Rectal smooth muscle tissue (tissue), 1 donor: Measurements from ENCODE around the gene MYORG.
"Not testable (repeated sequence)": the region's sequence is repeated elsewhere in the genome, so short reads cannot be mapped to it uniquely, and the experiment has no call there.

Experiments used
- H3K27ac ChIP-seq: one replicate; pipeline ENCODE4 v1.7.0; 2013; ENCODE audit warnings: low read depth, low read length, inconsistent platforms
- H3K27me3 ChIP-seq: one replicate; pipeline ENCODE4 v1.7.0; 2013; ENCODE audit warnings: low read length; ENCODE audit not compliant: control insufficient read depth, insufficient read depth
- H3K36me3 ChIP-seq: one replicate; pipeline ENCODE4 v1.7.0; 2013; ENCODE audit warnings: low read length; ENCODE audit not compliant: control insufficient read depth, insufficient read depth
- H3K4me1 ChIP-seq: one replicate; pipeline ENCODE4 v1.7.0; 2013; ENCODE audit warnings: low read length; ENCODE audit not compliant: control insufficient read depth, insufficient read depth
- H3K4me3 ChIP-seq: one replicate; pipeline ENCODE4 v1.7.0; 2013; ENCODE audit warnings: low read length
- H3K9ac ChIP-seq: one replicate; pipeline ENCODE4 v1.7.0; 2013; ENCODE audit warnings: low read length

MYORG gene

DNA sequence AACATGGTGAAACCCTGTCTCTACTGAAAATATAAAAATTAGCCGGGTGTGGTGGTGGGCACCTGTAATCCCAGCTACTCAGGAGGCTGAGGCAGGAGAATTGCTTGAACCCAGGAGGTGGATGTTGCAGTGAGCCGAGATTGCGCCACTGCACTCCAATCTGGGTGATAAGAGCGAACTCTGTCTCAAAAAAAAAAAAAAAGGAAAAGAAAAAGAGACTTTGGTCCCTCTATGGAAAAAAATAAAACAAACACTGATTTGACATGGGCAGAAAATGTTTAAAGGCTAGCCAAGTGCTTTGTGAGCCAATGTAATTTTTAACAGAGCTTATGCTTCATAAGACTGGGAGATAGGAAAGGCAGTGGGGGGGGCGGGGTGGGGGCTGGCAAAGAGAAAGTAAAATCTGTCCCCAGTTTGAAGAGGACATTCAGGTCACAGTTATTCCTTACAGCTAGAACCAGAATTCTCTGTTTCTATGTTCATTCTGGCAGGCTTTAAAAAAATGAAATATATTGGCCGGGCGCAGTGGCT, 24.5 kb downstream of the MYORG start:
- not testable (repeated sequence) for H3K4me1 ChIP-seq, H3K9ac ChIP-seq, H3K27me3 ChIP-seq, H3K27ac ChIP-seq, H3K4me3 ChIP-seq, H3K36me3 ChIP-seq

GRCh38 chr9:34349324-34349723, 27.4 kb downstream of the MYORG start:
- no peaks in the 10 kb centered on the region for H3K36me3 ChIP-seq
- no peak overlapping the region for H3K9ac ChIP-seq
- no peak overlapping the region for H3K4me3 ChIP-seq
- no peaks in the 10 kb centered on the region for H3K27me3 ChIP-seq
- H3K4me1 ChIP-seq: peaks cover 19% of the 10 kb centered on the region
- H3K27ac ChIP-seq: no peak overlapping the region

DNA sequence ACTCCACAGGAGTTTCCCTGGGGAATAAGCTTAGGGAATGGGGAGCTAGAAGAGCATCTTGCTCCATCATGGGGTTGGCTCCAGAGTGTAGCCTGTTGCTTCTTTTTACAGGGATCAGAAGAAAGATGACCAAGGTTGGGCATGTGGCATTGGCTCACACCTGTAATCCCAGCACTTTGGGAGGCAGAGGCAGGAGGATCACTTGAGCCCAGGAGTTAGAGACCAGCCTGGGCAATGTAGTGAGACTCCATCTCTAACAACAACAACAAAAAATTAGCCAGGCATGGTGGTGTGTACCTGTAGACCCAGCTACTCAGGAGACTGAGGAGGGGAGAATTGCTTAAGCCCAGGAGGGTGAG, 28.9 kb downstream of the MYORG start:
- Histone ChIP-seq H3K27me3 (no peaks in the 10 kb centered on the region), H3K4me1 (peaks cover 33% of the 10 kb centered on the region), H3K27ac (no peak overlapping the region), H3K36me3 (no peaks in the 10 kb centered on the region), H3K9ac (no peak overlapping the region), H3K4me3 (no peak overlapping the region)

GRCh38 chr9:34346873-34347799, 29.6 kb downstream of the MYORG start:
- Histone ChIP-seq H3K27ac (peak overlapping the region; percentile 66), H3K9ac (no peak overlapping the region), H3K36me3 (no peaks in the 10 kb centered on the region), H3K4me1 (peaks cover 39% of the 10 kb centered on the region), H3K27me3 (no peaks in the 10 kb centered on the region), H3K4me3 (no peak overlapping the region)

DNA sequence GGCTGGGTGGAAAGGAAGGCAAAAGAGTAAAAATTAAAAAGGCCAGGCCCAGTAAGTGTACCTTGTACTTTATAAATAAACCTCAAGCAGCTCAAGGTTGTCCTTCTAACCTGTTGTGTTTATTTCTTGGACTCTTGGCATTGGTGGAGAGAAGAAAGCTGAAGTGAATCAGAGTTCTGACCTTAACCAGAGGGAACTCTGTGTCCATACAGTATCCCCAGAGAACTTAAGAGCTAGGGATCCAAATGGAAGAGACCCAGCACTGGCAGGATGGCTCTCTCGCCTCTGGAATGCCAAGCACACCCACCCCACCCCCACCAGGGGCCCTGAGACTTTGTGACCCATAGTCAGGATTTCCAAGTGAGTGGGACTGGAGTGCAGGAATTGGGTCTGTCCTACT, 33.1 kb downstream of the MYORG start:
- no peaks in the 10 kb centered on the region for H3K27me3 ChIP-seq
- peak overlapping the region; percentile 93 for H3K27ac ChIP-seq
- no peak overlapping the region for H3K4me3 ChIP-seq
- H3K9ac ChIP-seq: no peak overlapping the region
- peaks cover 48% of the 10 kb centered on the region for H3K4me1 ChIP-seq
- peaks cover 7% of the 10 kb centered on the region for H3K36me3 ChIP-seq

GRCh38 chr9:34343090-34343489, 33.6 kb downstream of the MYORG start:
- Histone ChIP-seq H3K27ac (peak overlapping the region; percentile 93), H3K36me3 (peaks cover 7% of the 10 kb centered on the region), H3K9ac (no peak overlapping the region), H3K4me1 (peaks cover 48% of the 10 kb centered on the region), H3K27me3 (no peaks in the 10 kb centered on the region), H3K4me3 (no peak overlapping the region)

GRCh38 chr9:34341659-34342295, 34.9 kb downstream of the MYORG start:
- H3K4me3 ChIP-seq: no peak overlapping the region
- H3K27me3 ChIP-seq: no peaks in the 10 kb centered on the region
- H3K36me3 ChIP-seq: peaks cover 7% of the 10 kb centered on the region
- H3K9ac ChIP-seq: no peak overlapping the region
- peaks cover 43% of the 10 kb centered on the region for H3K4me1 ChIP-seq
- peak overlapping the region; percentile 93 for H3K27ac ChIP-seq

DNA sequence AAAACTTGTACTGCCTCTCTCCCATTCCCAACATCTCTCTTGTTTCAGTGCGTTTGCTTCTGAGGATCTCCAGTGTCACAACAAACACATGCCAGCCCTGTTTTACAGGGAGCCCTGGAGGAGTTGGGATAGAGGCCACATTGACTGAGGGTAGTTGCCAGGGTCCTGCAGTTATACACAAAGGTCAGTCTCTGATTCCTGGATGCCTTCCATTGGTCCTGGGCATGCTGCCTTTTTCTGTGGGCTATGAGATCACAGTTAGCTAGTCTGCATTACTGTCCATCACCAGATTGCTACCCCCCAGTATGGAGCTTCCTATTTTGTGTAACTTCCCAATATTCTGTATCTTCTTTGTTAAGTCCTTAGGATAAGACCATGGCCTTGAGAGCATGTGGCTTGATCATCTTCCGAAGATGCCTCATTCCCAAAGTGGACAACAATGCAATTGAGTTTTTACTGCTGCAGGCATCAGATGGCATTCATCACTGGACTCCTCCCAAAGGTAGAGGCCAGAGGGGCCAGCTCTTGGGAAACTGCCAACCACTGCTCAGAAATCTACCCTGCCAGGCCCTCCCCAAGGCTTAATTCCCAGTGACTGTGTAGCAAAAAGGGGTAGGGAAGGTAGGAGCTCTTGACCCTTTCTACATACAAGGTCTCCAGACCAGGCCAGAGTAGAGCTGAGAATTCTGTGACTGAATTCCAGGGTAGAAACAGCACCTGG, 37.9 kb downstream of the MYORG start:
- Histone ChIP-seq H3K4me3 (no peak overlapping the region), H3K36me3 (peaks cover 7% of the 10 kb centered on the region), H3K27me3 (no peaks in the 10 kb centered on the region), H3K27ac (peak overlapping the region; percentile 2), H3K9ac (no peak overlapping the region), H3K4me1 (peaks cover 28% of the 10 kb centered on the region)

DNA sequence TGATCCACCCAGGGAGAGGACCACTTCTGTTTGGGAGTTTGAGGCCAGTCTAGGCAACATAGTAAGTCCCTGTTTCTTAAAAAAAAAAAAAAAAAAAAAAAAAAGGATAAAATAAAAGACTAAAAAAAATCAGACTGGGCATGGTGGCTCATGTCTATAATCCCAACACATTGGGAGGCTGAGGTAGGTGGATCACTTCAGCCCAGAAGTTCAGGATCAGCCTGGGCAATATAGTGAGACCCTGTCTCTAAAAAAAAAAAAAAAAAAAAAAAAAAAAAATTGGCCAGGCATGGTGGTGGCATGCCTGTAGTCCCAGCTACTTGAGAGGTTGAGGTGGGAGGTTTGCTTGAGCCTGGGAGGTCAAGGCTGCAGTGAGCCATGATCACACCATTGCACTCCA, 38.6 kb downstream of the MYORG start:
- Histone ChIP-seq H3K4me1 (peaks cover 21% of the 10 kb centered on the region), H3K27ac (peak overlapping the region; percentile 2)
- H3K36me3 ChIP-seq, H3K27me3 ChIP-seq, H3K4me3 ChIP-seq, H3K9ac ChIP-seq: not testable (repeated sequence)

- H3K4me1 ChIP-seq: peaks cover 14% of the 10 kb centered on the region
- no peak overlapping the region for H3K27ac ChIP-seq
- no peak overlapping the region for H3K9ac ChIP-seq
- H3K27me3 ChIP-seq: no peaks in the 10 kb centered on the region
- H3K4me3 ChIP-seq: no peak overlapping the region
- peaks cover 7% of the 10 kb centered on the region for H3K36me3 ChIP-seq
Observed at GRCh38 chr9:34337403-34337802, 39.3 kb downstream of the MYORG start.

- Histone ChIP-seq H3K27me3 (no peaks in the 10 kb centered on the region), H3K36me3 (peaks cover 6% of the 10 kb centered on the region), H3K27ac (no peak overlapping the region), H3K9ac (no peak overlapping the region), H3K4me1 (peaks cover 4% of the 10 kb centered on the region), H3K4me3 (no peak overlapping the region)
Observed at GRCh38 chr9:34335376-34335775, 41.3 kb downstream of the MYORG start.

GRCh38 chr9:34334916-34335315, 41.8 kb downstream of the MYORG start:
- no peak overlapping the region for H3K27ac ChIP-seq
- H3K27me3 ChIP-seq: no peaks in the 10 kb centered on the region
- H3K9ac ChIP-seq: no peak overlapping the region
- no peak overlapping the region for H3K4me3 ChIP-seq
- H3K36me3 ChIP-seq: peaks cover 3% of the 10 kb centered on the region
- H3K4me1 ChIP-seq: peaks cover 2% of the 10 kb centered on the region
